Measurements from ENCODE around the gene MED12L. TPM values are rescaled to one million over a fixed set of nuclear protein-coding genes. Genes with fewer than 3 reads are reported as not detected.

MED12L gene
- total RNA-seq, 1 experiment from 2014 or later: 6.4 TPM

- TF ChIP-seq ZNF274 (IDR thresholded peaks at IDR 0.05; ENCODE audit: low read depth, low read length): no peak
Measured at GRCh38 chr3:151248772-151249337, 163.4 kb downstream of the MED12L start (continued).

DNA sequence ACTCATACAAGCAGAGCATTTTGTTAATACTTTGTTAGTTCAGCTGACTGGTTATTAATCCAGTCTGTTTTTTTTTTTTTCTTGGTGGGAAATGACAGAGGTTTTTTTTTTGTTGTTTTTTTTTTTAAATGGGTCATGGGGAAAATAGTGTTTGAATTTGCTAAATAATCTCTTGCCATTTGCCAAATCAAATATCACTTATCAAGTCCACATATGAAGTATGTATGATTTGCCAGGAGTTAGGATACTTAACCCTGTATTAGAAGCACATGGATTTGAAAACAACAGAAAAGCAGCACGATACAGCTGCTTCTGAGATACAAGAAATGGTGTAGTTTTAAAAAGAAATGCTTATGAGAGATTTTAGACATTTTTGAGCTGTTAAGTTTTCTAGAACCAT lies 171.3 kb downstream of the MED12L start:
- TF ChIP-seq EGR1 (IDR thresholded peaks at IDR 0.05; ENCODE audit: low read depth) (no peak), ELF1 (IDR thresholded peaks at IDR 0.05; ENCODE audit: borderline replicate concordance, low read depth) (no peak), ATF3 (IDR thresholded peaks at IDR 0.05) (no peak), EZH2phosphoT487 (IDR thresholded peaks at IDR 0.05; ENCODE audit: borderline replicate concordance) (no peak), ZNF274 (IDR thresholded peaks at IDR 0.05; ENCODE audit: low read depth, low read length) (no peak)
- TF ChIP-seq, protein P1, sequence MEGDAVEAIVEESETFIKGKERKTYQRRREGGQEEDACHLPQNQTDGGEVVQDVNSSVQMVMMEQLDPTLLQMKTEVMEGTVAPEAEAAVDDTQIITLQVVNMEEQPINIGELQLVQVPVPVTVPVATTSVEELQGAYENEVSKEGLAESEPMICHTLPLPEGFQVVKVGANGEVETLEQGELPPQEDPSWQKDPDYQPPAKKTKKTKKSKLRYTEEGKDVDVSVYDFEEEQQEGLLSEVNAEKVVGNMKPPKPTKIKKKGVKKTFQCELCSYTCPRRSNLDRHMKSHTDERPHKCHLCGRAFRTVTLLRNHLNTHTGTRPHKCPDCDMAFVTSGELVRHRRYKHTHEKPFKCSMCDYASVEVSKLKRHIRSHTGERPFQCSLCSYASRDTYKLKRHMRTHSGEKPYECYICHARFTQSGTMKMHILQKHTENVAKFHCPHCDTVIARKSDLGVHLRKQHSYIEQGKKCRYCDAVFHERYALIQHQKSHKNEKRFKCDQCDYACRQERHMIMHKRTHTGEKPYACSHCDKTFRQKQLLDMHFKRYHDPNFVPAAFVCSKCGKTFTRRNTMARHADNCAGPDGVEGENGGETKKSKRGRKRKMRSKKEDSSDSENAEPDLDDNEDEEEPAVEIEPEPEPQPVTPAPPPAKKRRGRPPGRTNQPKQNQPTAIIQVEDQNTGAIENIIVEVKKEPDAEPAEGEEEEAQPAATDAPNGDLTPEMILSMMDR (IDR thresholded peaks at IDR 0.05 in 2 of 3, conservative IDR thresholded peaks at IDR 0.05 in 1 of 3; ENCODE audit: borderline replicate concordance in 1 of 3, insufficient read depth in 1 of 3, low read depth in 2 of 3, low read length in 2 of 3): no peak
- H3K9ac ChIP-seq (ENCODE audit: low read length): no peak overlapping the region
- RAD21 ChIA-PET (ENCODE audit: low non-redundant PET in 1 of 2, low total read pairs in 2 of 2, uncharacterized antibody in 2 of 2, unreplicated experiment in 2 of 2): no interaction called here
- H3K36me3 ChIP-seq (ENCODE audit: control insufficient read depth in 1 of 2, insufficient read depth in 2 of 2, low read length in 2 of 2): no peaks in the 10 kb centered on the region
- CTCF ChIA-PET: no interaction called here
- no peak overlapping the region for H3K27ac ChIP-seq (ENCODE audit: low read depth, low read length)
- DNase-seq (ENCODE audit: low read depth, low spot score) (no peak), ATAC-seq (no peak)
- H3K9me3 ChIP-seq (ENCODE audit: control insufficient read depth in 1 of 2, insufficient read depth in 1 of 2, low read depth in 1 of 2, low read length in 2 of 2): no peaks in the 10 kb centered on the region
- no peak overlapping the region for H3K4me2 ChIP-seq (ENCODE audit: low read length)
- H3K27me3 ChIP-seq (ENCODE audit: insufficient read depth, low read length): no peaks in the 10 kb centered on the region
- H3K9me2 ChIP-seq (ENCODE audit: insufficient read depth): no peaks in the 10 kb centered on the region
- H3K4me3 ChIP-seq (replicated peaks in 1 of 2; ENCODE audit: low read depth in 1 of 2, low read length in 2 of 2): no peak overlapping the region
- H3K79me2 ChIP-seq (ENCODE audit: insufficient read depth, low read length): no peaks in the 10 kb centered on the region
- no peaks in the 10 kb centered on the region for H3K4me1 ChIP-seq (ENCODE audit: control insufficient read depth in 1 of 2, insufficient read depth in 2 of 2, low read length in 2 of 2)
- H4K20me1 ChIP-seq (ENCODE audit: insufficient read depth): no peaks in the 10 kb centered on the region
- no peak overlapping the region for H2AFZ ChIP-seq (ENCODE audit: low read depth, low read length, poor library complexity, severe bottlenecking)
- BruUV-seq (replicated peaks): no TSS peak
- intact Hi-C loops (cut with micrococcal nuclease): no loop called here
- POLR2A ChIA-PET: no interaction called here
